Pons (tissue), 1 donor: ENCODE measurements around the gene C1orf198.

Experiments
- DNase-seq: peaks from one replicate; pipeline ENCODE4 v3.0.0-alpha.2; 2016; ENCODE audit warnings: low spot score

The C1orf198 gene, protein sequence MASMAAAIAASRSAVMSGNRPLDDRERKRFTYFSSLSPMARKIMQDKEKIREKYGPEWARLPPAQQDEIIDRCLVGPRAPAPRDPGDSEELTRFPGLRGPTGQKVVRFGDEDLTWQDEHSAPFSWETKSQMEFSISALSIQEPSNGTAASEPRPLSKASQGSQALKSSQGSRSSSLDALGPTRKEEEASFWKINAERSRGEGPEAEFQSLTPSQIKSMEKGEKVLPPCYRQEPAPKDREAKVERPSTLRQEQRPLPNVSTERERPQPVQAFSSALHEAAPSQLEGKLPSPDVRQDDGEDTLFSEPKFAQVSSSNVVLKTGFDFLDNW

DNA sequence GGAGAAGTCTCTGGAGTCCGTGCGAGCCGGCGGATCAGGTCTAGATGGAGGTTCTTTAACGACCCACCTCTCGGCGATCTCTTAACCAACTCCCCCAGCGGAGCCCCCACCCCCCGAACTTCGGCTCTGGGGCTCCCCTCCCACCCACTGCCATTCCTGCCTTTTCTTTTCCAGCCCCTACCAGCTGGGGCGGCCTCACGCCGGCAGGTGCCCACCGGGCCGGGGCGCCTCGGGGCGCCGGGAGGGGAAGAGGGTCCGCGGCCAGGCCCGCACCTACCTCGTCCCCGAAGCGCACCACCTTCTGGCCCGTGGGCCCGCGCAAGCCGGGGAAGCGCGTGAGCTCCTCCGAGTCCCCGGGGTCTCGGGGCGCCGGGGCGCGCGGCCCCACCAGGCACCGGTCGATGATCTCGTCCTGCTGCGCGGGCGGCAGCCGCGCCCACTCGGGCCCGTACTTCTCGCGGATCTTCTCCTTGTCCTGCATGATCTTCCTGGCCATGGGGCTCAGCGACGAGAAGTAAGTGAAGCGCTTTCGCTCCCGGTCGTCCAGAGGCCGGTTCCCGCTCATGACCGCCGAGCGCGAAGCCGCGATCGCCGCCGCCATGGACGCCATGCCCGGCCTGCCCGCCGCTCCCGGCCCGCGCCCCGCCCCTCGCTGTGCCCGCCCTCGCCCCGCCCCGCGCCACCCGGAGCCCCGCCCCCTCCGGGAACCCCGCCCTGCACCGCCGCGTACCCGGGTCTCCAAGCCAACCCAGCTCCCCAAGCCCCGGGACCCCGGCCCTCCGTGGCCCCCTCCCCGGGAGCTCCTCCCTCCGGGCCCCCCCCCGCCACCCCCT, at the start of gene C1orf198:
TSS of gene C1orf198 (minus strand) at position 619 of the 833 bp plus-strand sequence. CDS start at position 610, 9 bp downstream.
- DNase-seq, result no peak

DNA sequence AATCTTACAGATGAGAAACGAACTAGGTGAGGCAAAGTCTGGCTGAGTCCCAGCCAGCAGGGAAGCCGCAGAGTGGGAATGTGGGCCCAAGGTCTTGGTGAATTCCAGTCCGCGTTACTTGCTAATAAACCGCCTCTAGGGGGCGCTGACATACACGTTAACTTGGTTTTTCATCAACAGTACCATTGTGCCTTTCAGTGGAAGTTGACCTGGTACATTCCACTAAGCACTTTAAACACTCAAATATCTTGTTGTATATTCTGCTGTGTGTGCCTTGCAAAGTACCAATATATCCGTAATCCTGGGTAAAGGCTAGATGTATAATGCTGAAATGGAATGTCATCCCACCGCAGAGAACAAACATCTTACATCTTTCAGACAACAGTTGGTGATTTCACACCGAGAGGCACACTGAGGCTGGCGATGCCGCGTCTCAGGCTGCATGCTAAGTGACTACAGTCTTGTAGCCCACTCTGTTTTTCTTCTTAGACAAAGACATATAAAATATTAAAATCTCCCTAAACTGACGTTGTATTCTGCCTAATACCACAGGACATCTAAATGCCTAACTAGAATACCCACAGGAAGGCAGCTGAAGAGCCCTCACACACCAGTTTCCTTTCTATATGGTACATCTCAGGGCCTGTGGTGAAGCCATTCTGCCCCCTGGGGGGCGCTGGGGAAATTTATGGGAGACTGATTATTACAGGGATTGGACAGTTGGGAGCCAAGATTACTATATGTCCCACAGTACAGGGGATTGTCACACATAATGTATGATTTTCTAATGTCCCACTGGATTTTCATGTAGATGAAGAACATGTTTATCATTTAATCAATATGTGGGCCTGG, 49.2 kb upstream of the C1orf198 start:
- peak; percentile 95 for DNase-seq

DNA sequence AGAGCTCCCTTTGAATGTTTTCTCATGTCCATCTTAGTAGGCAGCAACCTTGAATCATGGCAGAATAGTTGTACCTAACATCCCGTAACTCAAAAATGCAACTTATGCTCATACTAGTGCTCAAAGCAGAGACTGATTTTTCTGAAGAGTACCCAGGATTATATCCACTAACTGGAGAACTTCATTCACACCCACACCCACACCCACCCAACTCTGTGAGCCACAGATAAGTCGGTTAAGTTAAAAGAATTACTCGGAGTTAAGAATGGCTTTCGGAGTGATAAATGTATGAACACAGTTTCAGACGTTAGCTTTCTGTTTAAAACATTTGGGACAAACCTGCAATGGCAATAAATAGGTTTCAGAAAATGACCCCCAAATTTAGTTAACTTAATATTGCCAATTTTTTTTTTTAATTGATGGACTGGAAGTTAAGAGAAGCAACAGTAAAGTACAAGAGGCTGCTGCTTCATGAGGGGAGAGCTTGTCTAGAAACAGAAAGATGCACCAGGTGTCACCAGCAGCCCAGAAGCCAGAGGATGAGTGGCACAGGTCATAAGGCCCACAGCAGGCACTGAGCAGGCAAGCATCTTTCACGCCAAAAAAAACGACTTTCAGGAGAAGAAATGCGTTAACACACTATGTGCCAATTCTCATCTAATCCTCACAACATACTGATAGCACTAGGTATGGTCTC, 48.4 kb upstream of the C1orf198 start:
- DNase-seq, result no peak

DNA sequence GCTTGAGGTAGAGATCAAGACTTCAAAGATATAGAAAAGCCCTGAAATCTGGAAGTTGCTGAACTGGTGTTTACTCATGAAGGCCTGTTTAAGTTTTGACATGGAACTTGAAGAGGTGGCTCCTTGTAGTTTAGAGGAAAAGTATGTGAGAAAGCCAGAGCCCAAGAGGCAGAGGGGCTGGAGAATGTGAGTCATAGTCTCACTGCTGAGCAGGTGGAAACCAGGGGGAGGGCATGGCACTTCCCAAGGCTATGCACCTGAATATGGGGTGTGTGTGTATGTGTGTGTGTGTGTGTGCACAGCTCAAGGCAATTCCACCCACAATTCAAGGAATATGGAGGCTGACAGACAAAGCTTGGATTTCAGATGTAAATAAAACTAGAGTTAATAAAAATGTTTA, 46.8 kb upstream of the C1orf198 start:
- DNase-seq, result no peak

DNA sequence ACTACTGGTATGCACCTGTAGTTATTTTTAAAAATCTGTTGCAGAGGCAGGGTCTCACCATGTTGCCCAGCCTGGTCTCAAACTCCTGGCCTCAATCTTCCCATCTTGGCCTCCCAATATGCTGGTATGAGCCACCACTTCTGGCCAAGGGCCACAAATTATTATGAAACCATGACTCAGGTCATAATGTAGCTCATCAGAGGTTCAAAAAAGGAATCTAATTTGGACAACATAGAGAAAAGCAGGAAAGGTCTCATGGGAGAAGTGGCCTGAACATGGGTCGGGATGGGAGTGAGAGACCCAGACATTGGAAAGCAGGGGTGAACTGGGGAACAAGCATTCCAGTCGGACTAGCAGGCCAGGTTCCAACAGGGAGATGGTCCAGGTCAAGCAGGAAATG, 45.2 kb upstream of the C1orf198 start:
- DNase-seq, result no peak

DNA sequence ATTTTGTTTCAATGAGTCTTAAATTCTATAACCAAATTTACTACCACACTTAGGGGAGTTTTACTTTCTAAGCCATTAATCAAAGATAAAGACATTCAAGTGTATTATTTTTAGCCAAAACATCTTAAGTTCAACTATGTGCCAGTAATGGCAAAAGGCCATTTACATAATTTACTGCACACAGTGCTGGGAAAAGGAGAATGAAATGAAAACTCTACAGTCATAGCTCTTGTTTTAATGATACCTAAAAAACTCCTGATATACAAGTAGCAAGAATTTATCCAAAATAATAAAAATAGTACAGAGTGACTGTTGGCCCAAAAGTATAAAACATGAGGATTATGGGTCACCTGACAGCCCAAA, 42.4 kb upstream of the C1orf198 start:
- DNase-seq, result no peak

DNA sequence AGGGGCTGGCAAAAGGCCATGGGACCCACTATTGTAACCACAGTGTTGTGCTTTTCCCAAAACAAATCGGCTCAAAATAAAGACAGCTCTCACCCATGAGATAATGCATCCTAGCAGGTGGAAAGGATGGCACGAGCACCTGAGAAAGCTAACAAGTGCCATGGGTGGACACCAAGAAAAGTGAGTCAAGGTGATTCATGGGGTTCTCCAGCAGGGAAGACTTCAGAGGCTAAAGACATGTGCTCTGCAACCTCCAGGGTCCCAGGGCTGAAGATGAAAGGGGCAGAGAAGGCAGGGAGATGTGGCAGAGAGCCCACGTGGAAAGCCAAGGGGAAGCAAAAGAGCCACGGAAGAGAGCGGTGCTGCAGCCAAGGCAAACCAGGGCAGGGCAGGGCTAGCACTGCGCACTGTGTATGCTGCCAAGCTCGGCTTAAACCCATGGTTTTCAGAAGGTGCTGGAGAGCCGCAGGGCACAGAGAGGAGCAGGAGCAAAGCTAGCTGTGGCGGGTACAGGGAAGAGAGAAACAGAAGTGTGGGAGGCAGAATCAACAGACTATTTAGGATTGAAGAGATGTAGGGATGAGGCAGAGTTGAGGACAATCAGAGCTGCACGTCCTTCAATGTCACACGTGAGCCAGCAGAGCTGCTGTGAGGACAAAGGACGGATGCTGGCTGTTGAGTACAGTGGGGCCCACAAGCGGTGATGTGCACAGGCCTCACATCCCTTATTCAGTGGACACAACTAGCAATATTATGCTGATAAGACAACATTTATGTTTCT, 41.8 kb upstream of the C1orf198 start:
- DNase-seq, result peak; percentile 89

DNA sequence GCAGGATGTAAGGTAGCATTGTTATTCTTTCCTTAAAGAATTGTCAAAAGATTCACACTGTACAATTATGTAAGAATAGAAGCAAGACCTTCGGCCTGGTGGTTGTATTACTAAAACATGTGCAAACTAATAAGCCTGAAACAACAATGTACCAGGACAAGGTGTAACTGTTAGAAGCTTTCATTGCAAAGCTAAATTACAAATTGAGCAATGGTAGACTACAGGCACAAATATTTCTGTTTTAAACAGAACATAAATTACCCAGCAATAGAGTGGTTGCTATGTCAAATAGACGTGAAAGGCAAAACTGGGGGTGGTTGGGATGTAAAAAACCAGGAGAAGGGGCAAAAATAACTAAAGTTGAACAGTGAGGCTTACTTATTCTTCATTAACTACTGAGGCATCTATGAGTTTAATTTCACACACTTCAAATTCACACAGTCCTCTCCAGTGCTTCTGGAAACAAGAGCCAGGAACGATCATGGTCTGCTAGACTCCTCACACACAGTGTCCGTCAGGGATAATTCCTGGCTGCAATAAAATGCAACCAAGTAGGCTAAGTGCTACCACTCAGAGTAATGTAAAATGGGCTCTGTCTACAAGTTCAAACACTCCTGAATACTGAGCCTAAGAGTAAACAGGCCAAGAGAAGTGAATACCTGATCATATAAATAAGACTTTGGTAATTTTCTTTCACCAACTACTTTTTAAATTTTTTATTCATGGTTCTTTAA, 39.3 kb upstream of the C1orf198 start:
- peak; percentile 13 for DNase-seq

DNA sequence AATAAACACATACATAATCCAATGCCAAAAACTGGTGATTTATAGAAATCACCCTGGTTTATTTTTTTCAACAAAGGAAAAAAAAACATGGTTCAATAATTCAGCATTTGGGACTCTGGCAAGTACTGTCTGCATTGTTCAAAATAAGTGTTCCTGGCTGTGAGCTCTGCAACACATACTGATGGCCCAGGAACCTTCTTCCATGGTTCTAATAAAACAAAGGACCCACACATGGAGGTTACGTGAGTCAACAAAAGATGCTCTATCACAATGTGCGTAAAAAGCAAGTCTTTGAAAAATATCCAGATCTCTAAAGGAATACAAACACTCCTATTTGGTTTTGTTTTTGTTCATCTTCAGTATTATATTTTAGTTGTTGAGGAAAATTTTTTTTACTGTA, 37.9 kb upstream of the C1orf198 start:
- DNase-seq, result peak; percentile 88

DNA sequence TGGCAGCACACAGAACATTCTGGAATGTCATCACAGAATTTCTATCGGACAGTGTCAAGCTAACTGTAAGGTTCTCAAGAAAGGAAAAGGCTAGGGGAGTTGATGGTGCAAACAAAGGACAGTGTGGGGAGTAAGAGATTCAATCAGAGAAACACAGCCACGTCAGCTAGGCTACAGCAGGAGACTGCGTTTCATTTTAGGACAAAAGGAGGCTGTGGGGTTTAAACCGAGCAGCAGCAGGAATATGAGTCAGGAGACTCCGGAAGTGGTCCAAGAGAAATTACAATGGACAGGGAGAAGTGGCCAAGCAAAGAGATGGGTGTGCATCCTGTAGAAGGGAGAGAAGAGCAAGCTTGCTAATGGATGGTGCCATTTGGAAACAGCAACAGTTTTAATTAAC, 37.4 kb upstream of the C1orf198 start:
- DNase-seq, result peak; percentile 68

DNA sequence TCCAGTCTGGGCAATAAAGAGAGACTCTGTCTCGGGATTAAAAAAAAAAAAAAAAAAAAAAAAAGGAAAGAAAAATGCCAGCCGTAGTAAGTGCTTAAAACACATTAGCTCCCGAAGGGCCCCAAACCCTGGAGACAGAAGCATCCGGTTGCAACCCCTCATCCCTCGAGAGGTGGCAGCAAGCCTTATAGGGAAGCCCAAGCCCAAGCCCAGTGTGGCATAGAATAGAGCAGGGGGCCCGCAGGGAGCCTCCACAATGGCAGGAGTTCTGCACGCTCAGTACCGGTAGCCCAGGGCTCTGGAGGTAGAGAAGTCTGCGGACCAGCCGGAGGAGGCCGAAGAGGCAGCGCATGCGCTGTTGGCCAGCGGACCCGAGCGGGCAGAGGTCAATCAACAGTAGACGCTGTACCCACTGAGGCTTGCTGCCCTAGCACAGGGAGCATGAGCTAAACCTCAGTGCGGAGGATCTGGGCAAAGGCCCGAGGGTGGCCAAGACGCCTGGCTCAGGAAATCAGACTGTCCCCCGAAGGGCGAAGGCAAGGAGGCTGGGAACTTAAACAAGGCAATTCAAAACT, 34.1 kb upstream of the C1orf198 start:
- DNase-seq, result no peak

DNA sequence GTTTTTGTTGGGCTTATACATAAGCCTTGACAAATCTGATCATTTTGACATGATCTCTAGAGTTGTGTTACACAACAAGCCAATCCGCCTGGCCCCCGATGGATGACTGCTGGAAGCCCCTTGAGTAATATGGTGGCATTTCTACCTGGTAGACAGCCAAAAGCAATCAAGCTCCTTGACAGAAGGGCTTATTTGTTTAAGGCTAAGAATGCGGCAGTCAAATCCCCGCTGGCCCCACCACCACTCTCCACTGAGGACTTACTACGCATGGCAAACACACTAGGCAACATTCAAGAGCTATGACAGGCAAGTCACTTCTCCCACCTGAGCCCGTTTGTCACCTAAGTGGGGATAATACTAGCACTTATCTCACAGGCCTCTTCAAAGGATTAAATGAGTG, 33.4 kb upstream of the C1orf198 start:
- no peak for DNase-seq

DNA sequence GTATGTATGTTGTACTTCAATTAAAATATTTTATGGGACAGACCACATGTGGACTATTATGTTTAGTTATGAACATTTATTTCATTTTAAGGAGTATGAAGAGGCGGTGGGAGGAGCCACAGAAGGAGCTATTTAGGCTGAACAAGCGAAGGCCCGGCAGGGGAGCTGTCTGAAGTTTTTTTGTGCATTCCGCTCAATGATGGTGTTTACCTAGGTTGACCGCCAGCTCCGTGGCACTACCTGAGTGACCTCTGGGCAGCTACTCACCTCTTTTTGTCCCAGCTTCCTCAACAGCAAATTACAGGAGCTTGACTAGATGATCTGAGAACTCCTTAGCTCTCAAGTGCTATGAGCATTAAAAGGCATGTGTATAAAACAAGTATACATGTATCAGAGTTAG, 32.7 kb upstream of the C1orf198 start:
- DNase-seq, result no peak

DNA sequence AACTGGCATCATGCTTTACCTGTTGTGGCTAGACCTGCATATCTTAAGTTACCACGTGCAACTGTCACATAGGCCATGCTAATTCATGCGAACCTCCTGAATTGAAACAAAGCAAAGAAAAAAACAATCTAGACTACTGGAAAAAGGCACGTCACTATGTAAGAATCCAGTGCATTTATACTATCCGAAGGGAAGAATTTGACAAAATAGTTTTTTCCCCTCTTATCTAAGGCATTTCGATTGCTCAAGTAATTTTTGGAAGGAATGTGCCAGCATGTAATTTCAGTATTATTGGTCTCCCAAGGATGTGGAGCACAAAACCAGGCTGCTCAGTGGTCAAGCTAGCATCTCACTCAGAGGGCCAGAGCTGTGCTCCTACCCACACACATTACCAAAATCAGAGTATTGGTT, 31.5 kb upstream of the C1orf198 start:
- DNase-seq, result no peak

DNA sequence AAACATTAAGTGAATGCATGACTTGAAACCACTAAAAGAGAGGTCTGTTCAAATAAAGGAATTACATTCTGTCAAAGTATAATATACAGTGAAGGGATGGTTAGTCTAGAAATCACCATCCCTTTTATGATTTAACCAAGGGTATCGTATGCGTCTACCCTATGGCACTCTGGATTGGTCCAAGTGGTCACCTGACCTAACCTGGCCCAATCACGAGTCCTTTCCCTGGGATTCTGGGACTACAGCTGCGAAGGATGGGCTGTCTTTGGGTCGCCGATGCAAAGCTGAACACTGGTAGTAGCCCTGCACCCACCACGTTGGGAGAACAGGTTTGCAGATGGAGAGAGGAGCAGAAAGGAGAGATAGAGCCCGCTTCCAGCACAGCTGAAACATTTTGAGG, 30.4 kb upstream of the C1orf198 start:
- DNase-seq, result no peak

DNA sequence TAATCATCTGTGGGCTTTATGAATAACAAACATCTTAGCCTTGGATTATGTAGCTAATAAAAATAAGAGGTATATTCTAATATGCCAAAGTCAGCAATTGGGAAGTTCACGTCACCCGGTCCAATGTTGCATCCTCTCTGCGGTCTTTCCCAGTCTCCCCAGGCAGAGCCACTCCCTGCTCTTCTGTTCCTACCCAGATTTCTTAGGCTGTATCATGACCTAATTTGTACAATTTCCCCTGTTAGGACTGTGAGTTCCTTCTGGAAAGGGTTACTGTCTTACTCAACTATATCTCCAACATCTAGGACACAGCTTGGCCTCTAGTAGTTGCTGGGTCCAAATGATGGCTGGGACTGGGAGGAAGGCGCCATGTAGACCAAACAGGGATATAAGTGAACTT, 29.8 kb upstream of the C1orf198 start:
- DNase-seq, result no peak

DNA sequence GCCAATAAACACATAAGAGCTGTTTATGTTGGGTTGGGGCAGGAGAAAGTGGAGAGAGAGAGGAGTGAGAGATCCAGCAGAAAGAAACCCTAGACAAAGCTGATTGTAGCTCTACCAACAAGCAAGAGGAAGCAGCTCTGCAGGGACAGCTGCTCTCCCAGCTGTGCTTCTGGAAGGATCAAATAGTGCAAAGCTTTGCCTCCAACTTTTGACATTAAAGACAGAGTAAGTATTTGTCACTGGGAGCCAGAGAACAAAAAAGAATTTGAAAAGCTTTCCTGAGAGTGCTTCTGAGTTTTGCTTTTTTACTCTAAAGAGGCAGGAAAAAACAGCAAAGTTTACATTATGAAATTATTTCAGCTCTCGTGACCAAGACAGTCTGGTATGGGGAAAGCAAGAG, 28.5 kb upstream of the C1orf198 start:
- peak; percentile 56 for DNase-seq

DNA sequence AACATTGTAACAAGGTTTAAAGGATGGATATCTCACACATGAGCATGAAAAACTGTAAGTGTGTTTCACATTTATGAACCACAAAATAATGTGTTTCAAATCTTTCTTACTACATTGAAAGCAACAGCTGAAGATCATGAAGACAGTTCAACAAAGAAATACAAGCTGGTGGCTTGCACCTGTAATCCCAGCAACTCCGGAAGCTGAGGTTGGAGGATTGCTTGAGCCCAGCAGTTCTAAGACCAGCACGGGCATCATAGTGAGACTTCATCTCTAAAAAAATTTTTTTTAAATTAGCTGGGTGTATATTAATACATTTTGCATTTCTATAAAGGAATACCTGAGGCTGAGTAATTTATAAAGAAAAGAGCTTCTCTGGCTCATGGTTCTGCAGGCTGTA, 27.1 kb upstream of the C1orf198 start:
- no peak for DNase-seq

DNA sequence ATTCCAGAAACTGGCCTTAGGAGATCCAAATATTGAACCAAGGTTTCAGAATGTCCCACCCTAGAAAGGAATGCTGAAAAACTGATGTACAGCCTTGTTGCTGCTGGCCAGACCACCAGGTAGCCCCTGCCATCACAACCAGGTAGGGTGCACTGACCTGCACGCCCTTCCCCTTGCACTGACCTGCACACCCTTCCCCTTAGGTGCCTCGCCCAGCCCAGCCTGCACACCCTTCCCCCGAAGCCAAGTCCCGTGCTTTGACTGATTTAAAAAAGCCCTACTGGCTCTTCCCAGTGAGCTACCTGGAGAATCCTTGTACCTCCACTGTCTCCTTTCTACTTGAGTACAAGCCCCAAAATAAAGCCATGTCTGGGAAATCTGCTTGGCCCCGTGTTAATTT, 26.3 kb upstream of the C1orf198 start:
- DNase-seq, result no peak

DNA sequence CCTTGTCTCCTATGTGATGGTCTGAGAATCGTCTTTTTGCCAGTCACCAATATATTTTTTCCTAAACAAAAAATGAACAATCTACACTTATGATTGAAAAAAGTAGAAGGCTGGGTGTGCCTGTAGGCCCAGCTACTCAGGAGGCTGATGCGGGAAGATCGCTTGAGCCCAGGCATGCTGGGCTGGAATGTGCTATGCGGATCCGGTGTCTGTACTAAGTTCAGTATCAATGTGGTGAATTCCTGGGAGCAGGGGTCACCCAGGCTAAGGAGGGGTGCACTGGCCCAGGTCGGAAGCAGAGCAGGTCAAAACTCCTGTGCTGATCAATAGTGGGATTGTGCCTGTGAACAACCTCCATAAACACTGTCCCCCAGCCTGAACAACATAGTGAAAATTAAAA, 25.7 kb upstream of the C1orf198 start:
- no peak for DNase-seq
